Measurements from ENCODE around the gene MT1E. TPM values are rescaled to one million over a fixed set of nuclear protein-coding genes. Genes with fewer than 3 reads are reported as not detected.

Gene MT1E
- total and polyA plus RNA-seq, 2 of the 8 experiments (the other 6 are each of a cell fraction or from before 2014, with no cell fraction given): 7.9 to 117 TPM

DNA sequence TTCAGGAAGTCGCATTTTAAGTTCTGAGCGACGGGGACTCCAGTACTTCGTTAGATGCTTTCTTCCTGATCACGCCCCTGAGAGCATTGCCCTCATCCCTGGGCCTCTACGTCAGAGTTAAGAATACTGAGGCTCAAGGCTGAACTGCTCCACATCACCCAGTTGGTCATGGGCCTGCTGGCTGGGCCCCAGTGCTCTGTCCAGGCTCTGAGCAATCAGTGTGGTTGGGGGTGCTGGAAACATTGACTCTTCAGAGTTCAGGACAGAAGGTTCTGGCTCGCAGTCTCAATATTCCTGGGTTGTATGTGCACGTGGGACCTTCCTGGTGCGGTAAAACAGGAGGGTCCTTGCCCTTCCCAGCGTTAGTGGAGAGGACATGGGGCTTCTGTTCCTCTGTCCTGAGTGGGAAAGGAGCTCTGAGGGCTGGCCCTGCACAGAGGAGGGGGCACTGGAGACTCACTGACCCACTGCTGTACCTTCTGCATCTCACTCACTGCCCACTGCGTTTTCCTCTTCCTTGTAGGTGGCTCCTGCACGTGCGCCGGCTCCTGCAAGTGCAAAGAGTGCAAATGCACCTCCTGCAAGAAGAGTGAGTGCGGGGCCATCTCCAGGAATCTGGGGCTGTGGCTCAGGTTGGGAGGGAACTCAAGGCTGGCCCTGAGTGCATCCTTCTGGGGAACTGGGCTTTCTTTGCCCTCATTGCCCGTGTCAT, 518 bp downstream of the MT1E start:
- H3K79me2 ChIP-seq (ENCODE audit: control insufficient read depth in 1 of 2, insufficient read depth in 2 of 2, low read length in 2 of 2): no peaks in the 10 kb centered on the region
- no peak overlapping the region for H4K5ac ChIP-seq (ENCODE audit: insufficient read length, low read depth, low read length)
- H3K14ac ChIP-seq (ENCODE audit: insufficient read length): no peak overlapping the region
- FAIRE-seq (no peak), DNase-seq (ENCODE audit: low read depth in 1 of 2, low spot score in 2 of 2) (no peak)
- H4K8ac ChIP-seq (ENCODE audit: extremely low read depth, insufficient read depth, low read length): no peak overlapping the region
- no peaks in the 10 kb centered on the region for H3K36me3 ChIP-seq (ENCODE audit: control insufficient read depth in 2 of 4, insufficient read depth in 4 of 4, low read length in 3 of 4)
- no peak overlapping the region for H2BK120ac ChIP-seq (replicated peaks; ENCODE audit: low read depth, low read length)
- no peaks in the 10 kb centered on the region for H3K79me1 ChIP-seq (ENCODE audit: low read depth, low read length)
- no peak overlapping the region for H3K9ac ChIP-seq (replicated peaks in 1 of 4; ENCODE audit: extremely low read depth in 1 of 4, low read depth in 3 of 4, low read length in 3 of 4)
- H3K18ac ChIP-seq (ENCODE audit: extremely low read depth, low read length): peak overlapping the region; percentile 66
- no peak overlapping the region; the same call in 1 of the 2 replicates for H2BK5ac ChIP-seq (ENCODE audit: low read depth, low read length)
- H3K27me3 ChIP-seq (replicated peaks in 1 of 4; ENCODE audit: control insufficient read depth in 3 of 4, extremely low read depth in 1 of 4, insufficient read depth in 3 of 4, low read length in 3 of 4): peaks cover 60 to 88% (median 84%) of the 10 kb centered on the region in 4 experiments
- peaks cover 0 to 15% of the 10 kb centered on the region in 2 experiments for H4K20me1 ChIP-seq (replicated peaks in 1 of 2; ENCODE audit: control insufficient read depth in 1 of 2, insufficient read depth in 2 of 2, low read length in 2 of 2)
- no peak overlapping the region for H3K4ac ChIP-seq (replicated peaks; ENCODE audit: insufficient read length, low read depth, low read length)
- ChIA-PET CTCF (ENCODE audit: partially characterized antibody) (interaction anchor here (0.9 to 3.2 kb wide), 11 partner anchors 11 to 76 kb away, joined by 3 to 13 read pairs (median 5); partner anchors contain the start of genes MT1A and MT1H), POLR2A (ENCODE audit: partially characterized antibody) (interaction anchor here (0.7 to 4.7 kb wide), 27 partner anchors 10 to 306 kb away, joined by 3 to 66 read pairs (median 5); partner anchors contain the start of genes HERPUD1, MT1A, MT1F and MT1G)
- H2AK5ac ChIP-seq (ENCODE audit: low read depth, low read length): 0 out of 2 replicates have a peak overlapping the region, but pooled peaks have one; percentile 72
- H3K4me2 ChIP-seq (ENCODE audit: insufficient read depth in 1 of 2, low read depth in 2 of 2, low read length in 2 of 2): peak overlapping the region; percentile 90 to 94
- peaks cover 0 to 17% (median 14%) of the 10 kb centered on the region in 4 experiments; a peak in 6 of 7 replicates for H3K4me1 ChIP-seq (replicated peaks in 1 of 4; ENCODE audit: control insufficient read depth in 3 of 4, insufficient read depth in 4 of 4, low read length in 3 of 4)
- peak overlapping the region; percentile 6 to 61 (median 34); a peak in 6 of 8 replicates for H3K4me3 ChIP-seq (ENCODE audit: extremely low read depth in 1 of 4, insufficient read depth in 2 of 4, low read depth in 3 of 4, low read length in 4 of 4)
- H3K23me2 ChIP-seq (ENCODE audit: low read depth, low read length): peaks cover 5% of the 10 kb centered on the region; the same call in 1 of the 2 replicates
- peak overlapping the region; percentile 87; the same call in 1 of the 2 replicates for H2BK12ac ChIP-seq (ENCODE audit: low read depth, low read length)
- no peaks in the 10 kb centered on the region for H3K9me3 ChIP-seq (ENCODE audit: insufficient read depth in 2 of 2, low read depth in 1 of 2, low read length in 1 of 2)
- peak overlapping the region; percentile 40; the same call in 1 of the 2 replicates for H2BK15ac ChIP-seq (ENCODE audit: low read length)
- 9% methylated on average over 16 of the region's 16 CpGs; no CpG with 5 or more reads in 1 of the 2 experiments for WGBS, 2 experiments (ENCODE audit: extremely low coverage in 1 of 2, insufficient coverage in 1 of 2, insufficient read length in 1 of 2, insufficient replicate concordance in 2 of 2, low coverage in 1 of 2, low lambda C conversion rate in 2 of 2, missing lambda C conversion rate in 1 of 2)
- H3K27ac ChIP-seq (ENCODE audit: low read depth, low read length): no peak overlapping the region
- H4K91ac ChIP-seq (replicated peaks; ENCODE audit: insufficient read length, low read length): no peak overlapping the region
- no peak overlapping the region for H2BK20ac ChIP-seq (ENCODE audit: low read length)
- H2AFZ ChIP-seq (ENCODE audit: low read length): no peak overlapping the region
- H3K23ac ChIP-seq (ENCODE audit: insufficient read length): no peak overlapping the region
- TF ChIP-seq EZH2 (IDR thresholded peaks at IDR 0.05; ENCODE audit: low read depth, low read length, severe bottlenecking): peak; percentile 10
- TF ChIP-seq SUZ12 (IDR thresholded peaks at IDR 0.05; ENCODE audit: low read length): peak; percentile 42; the same call in 1 of the 2 replicates
- no peak for TF ChIP-seq TEAD4 (IDR thresholded peaks at IDR 0.05; ENCODE audit: low read depth, low read length)
- peak; percentile 22 for TF ChIP-seq RNF2 (IDR thresholded peaks at IDR 0.05; ENCODE audit: borderline replicate concordance, low read depth, low read length, missing control alignments, poor library complexity, severe bottlenecking)
- no peak overlapping the region for H3K56ac ChIP-seq (replicated peaks; ENCODE audit: insufficient read length, low read depth, low read length)
